RWPE2 (cell line): Measurements from ENCODE around the gene LINC00632.

Experiments
- ATAC-seq: fragments of 200-7000 bp; cut with Tn5 transposase; 3 replicates; pipeline ENCODE4 v1.9.1; 2021; ENCODE audit warnings: low read depth
- DNase-seq: peaks from one replicate; pipeline ENCODE4 v3.0.0-alpha.2; 2020; ENCODE audit warnings: low spot score
- H3K27ac ChIP-seq: fragments of 450-650 bp; 2 replicates; pipeline ENCODE4 v1.5.1; 2017; ENCODE audit warnings: mild to moderate bottlenecking; ENCODE audit not compliant: poor library complexity, severe bottlenecking
- H3K27me3 ChIP-seq: fragments of 250-450 bp; sonication (Bioruptor Pico); 2 replicates; pipeline ENCODE4 v1.5.1; 2021; ENCODE audit warnings: mild to moderate bottlenecking, moderate library complexity; ENCODE audit not compliant: insufficient read depth, poor library complexity, severe bottlenecking
- H3K36me3 ChIP-seq: fragments of 250-450 bp; sonication (Bioruptor Pico); 2 replicates; pipeline ENCODE4 v1.5.1; 2020; ENCODE audit warnings: low read depth, mild to moderate bottlenecking, moderate library complexity
- H3K4me1 ChIP-seq: fragments of 250-450 bp; sonication (Bioruptor Pico); 2 replicates; pipeline ENCODE4 v1.5.1; 2021; ENCODE audit warnings: mild to moderate bottlenecking, moderate library complexity; ENCODE audit not compliant: insufficient read depth, poor library complexity, severe bottlenecking
- H3K4me3 ChIP-seq: fragments of 250-450 bp; sonication (Bioruptor Pico); 2 replicates; pipeline ENCODE4 v1.5.1; 2021; ENCODE audit warnings: mild to moderate bottlenecking, moderate library complexity; ENCODE audit not compliant: severe bottlenecking
- H3K9me3 ChIP-seq: fragments of 250-450 bp; sonication (Bioruptor Pico); 2 replicates; pipeline ENCODE4 v1.5.1; 2021; ENCODE audit warnings: mild to moderate bottlenecking, moderate library complexity; ENCODE audit not compliant: severe bottlenecking
- TF ChIP-seq, protein P1 (sequence below): fragments of 450-650 bp; IDR thresholded peaks from one replicate; pipeline ENCODE4 v1.5.1; 2017; ENCODE audit warnings: mild to moderate bottlenecking, moderate library complexity; ENCODE audit not compliant: poor library complexity, severe bottlenecking

The LINC00632 gene

DNA sequence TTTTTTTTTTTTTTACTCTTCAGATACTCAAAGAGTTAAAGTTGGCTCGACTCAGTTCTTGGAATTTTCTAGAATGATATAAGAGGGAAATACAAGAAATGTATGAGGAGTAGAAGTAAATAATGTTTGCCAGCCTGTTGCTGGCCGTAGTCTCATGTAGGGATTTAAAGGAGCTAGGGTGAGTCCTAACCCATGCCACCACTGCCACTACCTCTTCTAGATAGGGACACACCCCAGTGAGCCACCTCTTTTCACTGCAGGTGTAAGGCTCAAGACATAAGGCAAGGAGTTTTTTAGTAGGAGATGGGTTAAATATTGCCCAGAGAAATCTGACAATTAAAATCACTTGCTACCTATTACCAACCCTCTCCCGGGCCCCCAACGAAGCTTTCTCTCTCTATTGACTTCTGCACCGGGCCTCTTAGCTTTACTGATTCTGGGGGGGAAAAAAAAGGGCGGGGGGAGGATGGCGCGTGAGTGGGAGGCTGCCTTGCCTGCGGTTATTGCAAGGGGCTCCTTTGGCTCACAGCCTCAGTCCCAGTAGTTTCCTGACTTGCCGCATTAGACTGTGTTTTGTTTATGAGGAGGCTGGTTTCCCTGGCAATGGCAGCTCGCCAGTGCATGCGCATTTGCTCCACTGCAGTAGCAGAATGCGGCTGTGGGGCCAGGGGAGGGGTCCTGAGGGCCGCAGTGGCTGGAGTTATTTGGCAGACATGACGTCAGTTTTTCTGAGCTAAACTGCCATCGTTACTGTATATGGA is 3.0 kb downstream of the LINC00632 start:
- TF ChIP-seq, protein P1, sequence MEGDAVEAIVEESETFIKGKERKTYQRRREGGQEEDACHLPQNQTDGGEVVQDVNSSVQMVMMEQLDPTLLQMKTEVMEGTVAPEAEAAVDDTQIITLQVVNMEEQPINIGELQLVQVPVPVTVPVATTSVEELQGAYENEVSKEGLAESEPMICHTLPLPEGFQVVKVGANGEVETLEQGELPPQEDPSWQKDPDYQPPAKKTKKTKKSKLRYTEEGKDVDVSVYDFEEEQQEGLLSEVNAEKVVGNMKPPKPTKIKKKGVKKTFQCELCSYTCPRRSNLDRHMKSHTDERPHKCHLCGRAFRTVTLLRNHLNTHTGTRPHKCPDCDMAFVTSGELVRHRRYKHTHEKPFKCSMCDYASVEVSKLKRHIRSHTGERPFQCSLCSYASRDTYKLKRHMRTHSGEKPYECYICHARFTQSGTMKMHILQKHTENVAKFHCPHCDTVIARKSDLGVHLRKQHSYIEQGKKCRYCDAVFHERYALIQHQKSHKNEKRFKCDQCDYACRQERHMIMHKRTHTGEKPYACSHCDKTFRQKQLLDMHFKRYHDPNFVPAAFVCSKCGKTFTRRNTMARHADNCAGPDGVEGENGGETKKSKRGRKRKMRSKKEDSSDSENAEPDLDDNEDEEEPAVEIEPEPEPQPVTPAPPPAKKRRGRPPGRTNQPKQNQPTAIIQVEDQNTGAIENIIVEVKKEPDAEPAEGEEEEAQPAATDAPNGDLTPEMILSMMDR, result no peak
- Histone ChIP-seq H3K9me3 (no peaks in the 10 kb centered on the region), H3K4me3 (no peak overlapping the region), H3K27me3 (no peaks in the 10 kb centered on the region), H3K27ac (no peak overlapping the region), H3K36me3 (no peaks in the 10 kb centered on the region), H3K4me1 (no peaks in the 10 kb centered on the region)
- ATAC-seq (peak; percentile 36; the same call in 1 of the 3 replicates), DNase-seq (no peak)

DNA sequence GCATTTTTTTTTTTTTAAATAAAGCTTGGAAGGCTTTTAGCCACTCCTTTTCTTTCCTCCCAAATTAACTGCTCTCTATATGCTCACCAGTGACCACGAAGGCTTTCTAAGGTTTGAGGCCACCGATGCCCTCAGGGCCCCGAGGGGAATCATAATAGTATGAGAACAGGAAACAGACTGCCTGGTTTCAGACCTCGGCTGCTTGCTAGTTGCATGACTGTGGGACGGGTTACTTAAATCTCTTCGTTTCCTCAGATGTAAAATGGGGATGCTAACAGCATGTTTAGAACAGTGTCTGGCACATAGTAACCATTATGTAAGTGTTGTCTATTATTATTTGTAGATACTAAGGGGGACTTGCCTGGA is 3.6 kb downstream of the LINC00632 start:
- H3K9me3 ChIP-seq, result no peaks in the 10 kb centered on the region
- H3K4me1 ChIP-seq, result no peaks in the 10 kb centered on the region
- ATAC-seq, result no peak
- H3K4me3 ChIP-seq, result no peak overlapping the region
- TF ChIP-seq, protein P1, result no peak
- no peak for DNase-seq
- H3K36me3 ChIP-seq, result no peaks in the 10 kb centered on the region
- H3K27me3 ChIP-seq, result no peaks in the 10 kb centered on the region
- H3K27ac ChIP-seq, result no peak overlapping the region

DNA sequence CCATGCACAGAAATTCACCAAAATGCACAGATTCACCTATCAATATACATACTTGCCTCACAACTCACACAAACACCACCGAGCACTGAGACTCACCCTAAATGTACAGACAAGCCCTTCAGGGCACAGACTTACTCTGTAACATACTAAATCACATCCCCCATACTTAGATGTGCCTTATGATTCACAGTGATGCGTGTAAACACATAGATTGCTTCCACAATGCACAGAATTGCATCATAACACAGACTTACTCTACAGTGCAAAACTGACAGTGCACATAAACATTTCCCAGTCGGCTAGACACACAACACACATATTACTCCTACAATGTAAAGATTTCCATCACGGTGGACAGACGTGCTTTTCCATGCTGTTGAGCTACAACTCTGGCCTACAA is 6.2 kb downstream of the LINC00632 start:
- peak; percentile 62; the same call in 2 of the 3 replicates for ATAC-seq
- Histone ChIP-seq H3K4me1 (no peaks in the 10 kb centered on the region), H3K36me3 (no peaks in the 10 kb centered on the region), H3K9me3 (no peaks in the 10 kb centered on the region), H3K4me3 (no peak overlapping the region), H3K27ac (no peak overlapping the region), H3K27me3 (no peaks in the 10 kb centered on the region)
- no peak for DNase-seq
- TF ChIP-seq, protein P1, result no peak

DNA sequence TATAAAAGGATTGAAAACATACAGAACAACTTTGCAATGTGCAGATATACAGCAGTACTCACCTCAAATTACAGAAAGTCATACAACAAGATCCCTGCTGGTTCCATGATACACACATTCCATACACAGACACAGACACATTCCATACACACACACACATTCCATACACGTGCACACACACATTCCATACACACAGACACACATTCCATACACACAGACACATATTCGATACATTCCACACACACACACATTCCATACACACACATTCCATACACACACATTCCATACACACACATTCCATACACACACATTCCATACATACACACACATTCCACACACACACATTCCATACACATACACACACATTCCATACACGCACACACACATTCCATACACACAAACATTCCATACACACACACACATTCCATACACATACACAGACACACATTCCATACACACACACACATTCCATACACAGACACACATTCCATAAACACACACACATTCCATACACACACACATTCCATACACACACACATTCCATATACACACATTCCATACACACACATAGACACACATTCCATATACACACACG is 13.7 kb downstream of the LINC00632 start:
- Histone ChIP-seq H3K27ac (no peak overlapping the region), H3K36me3 (no peaks in the 10 kb centered on the region), H3K4me1 (no peaks in the 10 kb centered on the region), H3K4me3 (no peak overlapping the region), H3K27me3 (no peaks in the 10 kb centered on the region), H3K9me3 (no peaks in the 10 kb centered on the region)
- TF ChIP-seq, protein P1, result no peak
- ATAC-seq (no peak), DNase-seq (no peak)

DNA sequence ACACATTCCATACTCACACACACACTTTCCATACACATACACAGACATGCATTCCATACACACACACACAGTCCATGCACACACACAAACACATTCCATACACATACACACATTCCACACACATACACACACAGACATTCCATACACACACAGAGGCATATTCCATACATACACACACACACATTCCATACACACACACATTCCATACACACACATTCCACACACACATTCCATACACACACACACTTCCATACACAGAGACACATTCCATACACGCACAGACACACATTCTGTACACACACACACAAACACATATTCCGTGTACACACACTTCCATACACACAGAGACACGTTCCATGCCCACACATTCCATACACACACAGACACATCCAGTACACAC is 14.8 kb downstream of the LINC00632 start:
- no peaks in the 10 kb centered on the region for H3K4me1 ChIP-seq
- H3K27me3 ChIP-seq, result no peaks in the 10 kb centered on the region
- H3K4me3 ChIP-seq, result no peak overlapping the region
- H3K27ac ChIP-seq, result no peak overlapping the region
- no peaks in the 10 kb centered on the region for H3K9me3 ChIP-seq
- TF ChIP-seq, protein P1, result no peak
- DNase-seq (no peak), ATAC-seq (no peak)
- no peaks in the 10 kb centered on the region for H3K36me3 ChIP-seq
